Measurements from ENCODE around the gene DCBLD1. TPM values are rescaled to one million over a fixed set of nuclear protein-coding genes. Genes with fewer than 3 reads are reported as not detected.

DCBLD1 gene
- total and polyA plus RNA-seq, 2 of the 13 experiments (the other 11 are each of a cell fraction or from before 2014, with no cell fraction given): 23.2 to 41.5 TPM

DNA sequence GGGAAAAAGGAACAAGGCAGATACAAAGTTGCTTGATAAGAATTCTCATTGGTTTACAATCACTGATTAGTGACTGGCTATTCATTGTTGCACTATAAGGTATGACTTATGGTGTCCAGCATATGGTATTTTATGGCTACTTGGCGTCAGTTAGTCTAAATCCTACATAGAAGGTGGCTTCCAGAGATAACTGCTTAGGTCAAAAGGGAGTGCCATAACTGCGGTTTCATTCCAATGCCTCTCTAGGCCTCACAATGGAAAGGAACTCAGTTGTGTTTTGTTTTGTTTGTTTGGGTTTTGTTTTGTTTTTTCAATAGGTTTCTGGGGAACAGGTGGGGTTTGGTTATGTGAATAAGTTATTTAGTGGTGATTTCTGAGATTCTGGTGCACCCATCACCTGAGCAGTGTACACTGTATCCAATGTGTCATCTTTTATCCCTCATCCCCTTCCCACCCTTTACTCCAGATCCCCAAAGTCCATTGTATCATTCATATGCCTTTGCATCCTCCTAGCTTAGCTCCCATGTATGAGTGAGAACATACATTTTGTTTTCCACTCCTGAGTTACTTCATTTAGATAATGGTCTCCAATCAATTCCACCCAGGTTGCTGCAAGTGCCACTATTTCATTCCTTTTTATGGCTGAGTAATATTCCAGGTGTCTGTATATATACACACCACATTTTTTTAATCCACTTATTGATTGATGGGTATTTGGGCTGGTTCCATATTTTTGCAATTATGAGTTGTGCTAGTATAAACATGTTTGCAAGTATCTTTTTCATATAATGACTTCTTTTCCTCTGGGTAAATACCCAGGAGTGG lies 112.8 kb downstream of the DCBLD1 start:
- no peak overlapping the region for H3K4me2 ChIP-seq (ENCODE audit: low read depth, low read length)
- peaks cover 9% of the 10 kb centered on the region for H3K9me3 ChIP-seq (ENCODE audit: low read length)
- H3K4me1 ChIP-seq (ENCODE audit: insufficient read depth, low read length): peaks cover 19% of the 10 kb centered on the region
- DNase-seq (ENCODE audit: low spot score): no peak
- in situ Hi-C loops (cut with HindIII; ENCODE audit: extremely low pct_ligation_motif_present, low pct_unique_long_range_greater_than_20kb): no loop called here
- peaks cover 5 to 24% of the 10 kb centered on the region in 2 experiments; a peak in 4 of 5 replicates for H3K36me3 ChIP-seq (replicated peaks in 1 of 2; ENCODE audit: control insufficient read depth in 1 of 2, insufficient read depth in 2 of 2, low read length in 2 of 2)
- no peak overlapping the region for H2AFZ ChIP-seq (ENCODE audit: low read length)
- CTCF ChIA-PET (ENCODE audit: low intra/inter-chr PET ratio, low total read pairs): no interaction called here
- no peak overlapping the region for H3K27ac ChIP-seq (ENCODE audit: extremely low read length, insufficient read depth, low read length)
- WGBS (ENCODE audit: low lambda C conversion rate): 98% methylated on average over 2 of the region's 2 CpGs
- intact Hi-C loops (cut with micrococcal nuclease; ENCODE audit: unreplicated experiment): no loop called here
- ATAC-seq: no peak
- FAIRE-seq: no peak
- peaks cover 62% of the 10 kb centered on the region for H3K79me2 ChIP-seq (ENCODE audit: insufficient read depth, low read length)
- no peak overlapping the region for H3K9ac ChIP-seq (ENCODE audit: insufficient read depth, low read depth, low read length)
- BruUV-seq (replicated peaks): no TSS peak
- H3K4me3 ChIP-seq (replicated peaks in 1 of 3; ENCODE audit: insufficient read depth in 1 of 3, low read depth in 2 of 3, low read length in 3 of 3): no peak overlapping the region
- peak; percentile 28; the same call in 1 of the 2 replicates for TF ChIP-seq POLR2G (IDR thresholded peaks at IDR 0.05; ENCODE audit: low read depth, low read length)
- no peak for TF ChIP-seq ZNF552 (CRISPR knock-in tag; IDR thresholded peaks at IDR 0.05; ENCODE audit: borderline replicate concordance)
- POLR2A ChIA-PET: no interaction called here
- H4K20me1 ChIP-seq (ENCODE audit: insufficient read depth, low read length): peaks cover 5% of the 10 kb centered on the region; the same call in 1 of the 2 replicates
- H3K27me3 ChIP-seq (ENCODE audit: control insufficient read depth in 1 of 2, insufficient read depth in 2 of 2, low read length in 2 of 2): no peaks in the 10 kb centered on the region

- no peak overlapping the region for H3K27ac ChIP-seq (ENCODE audit: extremely low read length, insufficient read depth, low read length)
- H3K9ac ChIP-seq (ENCODE audit: insufficient read depth, low read depth, low read length): no peak overlapping the region
- in situ Hi-C loops (cut with HindIII; ENCODE audit: extremely low pct_ligation_motif_present, low pct_unique_long_range_greater_than_20kb): no loop called here
- H3K36me3 ChIP-seq (replicated peaks in 1 of 2; ENCODE audit: control insufficient read depth in 1 of 2, insufficient read depth in 2 of 2, low read length in 2 of 2): peaks cover 1 to 18% of the 10 kb centered on the region in 2 experiments; a peak in 3 of 5 replicates
- H2AFZ ChIP-seq (ENCODE audit: low read length): no peak overlapping the region
- 98% methylated on average over 2 of the region's 2 CpGs for WGBS (ENCODE audit: low lambda C conversion rate)
- H3K9me3 ChIP-seq (ENCODE audit: low read length): peaks cover 9% of the 10 kb centered on the region
- intact Hi-C loops (cut with micrococcal nuclease; ENCODE audit: unreplicated experiment): no loop called here
- ChIA-PET POLR2A (no interaction called here), CTCF (ENCODE audit: low intra/inter-chr PET ratio, low total read pairs) (no interaction called here)
- peaks cover 10% of the 10 kb centered on the region for H4K20me1 ChIP-seq (ENCODE audit: insufficient read depth, low read length)
- no peak overlapping the region for H3K4me3 ChIP-seq (replicated peaks in 1 of 3; ENCODE audit: insufficient read depth in 1 of 3, low read depth in 2 of 3, low read length in 3 of 3)
- peaks cover 67% of the 10 kb centered on the region for H3K79me2 ChIP-seq (ENCODE audit: insufficient read depth, low read length)
- ATAC-seq (no peak), DNase-seq (ENCODE audit: low spot score) (no peak), FAIRE-seq (no peak)
- H3K27me3 ChIP-seq (ENCODE audit: control insufficient read depth in 1 of 2, insufficient read depth in 2 of 2, low read length in 2 of 2): no peaks in the 10 kb centered on the region; a peak in 1 of 5 replicates
- H3K4me1 ChIP-seq (ENCODE audit: insufficient read depth, low read length): peaks cover 23% of the 10 kb centered on the region
- no peak overlapping the region for H3K4me2 ChIP-seq (ENCODE audit: low read depth, low read length)
- no TSS peak for BruUV-seq (replicated peaks)
- TF ChIP-seq CSRNP2 (CRISPR knock-in tag; conservative IDR thresholded peaks at IDR 0.05; ENCODE audit: low read depth): no peak
- no peak for TF ChIP-seq FOXK1 (CRISPR knock-in tag; IDR thresholded peaks at IDR 0.05; ENCODE audit: borderline replicate concordance, low read depth)
- no peak for TF ChIP-seq GTF2F1 (IDR thresholded peaks at IDR 0.05; ENCODE audit: low read length)
- TF ChIP-seq SMARCE1 (IDR thresholded peaks at IDR 0.05; ENCODE audit: borderline replicate concordance): no peak
- no peak for TF ChIP-seq HOXD1 (CRISPR knock-in tag; IDR thresholded peaks at IDR 0.05)
- no peak for TF ChIP-seq LBX2 (CRISPR knock-in tag; IDR thresholded peaks at IDR 0.05; ENCODE audit: borderline replicate concordance)
Observed at GRCh38 chr6:117597755-117598154, 115.3 kb downstream of the DCBLD1 start.
